ENCODE results near the gene PCCA.
"Not testable (repeated sequence)": the region's sequence is repeated elsewhere in the genome, so short reads cannot be mapped to it uniquely, and the experiment has no call there.

PCCA gene

DNA sequence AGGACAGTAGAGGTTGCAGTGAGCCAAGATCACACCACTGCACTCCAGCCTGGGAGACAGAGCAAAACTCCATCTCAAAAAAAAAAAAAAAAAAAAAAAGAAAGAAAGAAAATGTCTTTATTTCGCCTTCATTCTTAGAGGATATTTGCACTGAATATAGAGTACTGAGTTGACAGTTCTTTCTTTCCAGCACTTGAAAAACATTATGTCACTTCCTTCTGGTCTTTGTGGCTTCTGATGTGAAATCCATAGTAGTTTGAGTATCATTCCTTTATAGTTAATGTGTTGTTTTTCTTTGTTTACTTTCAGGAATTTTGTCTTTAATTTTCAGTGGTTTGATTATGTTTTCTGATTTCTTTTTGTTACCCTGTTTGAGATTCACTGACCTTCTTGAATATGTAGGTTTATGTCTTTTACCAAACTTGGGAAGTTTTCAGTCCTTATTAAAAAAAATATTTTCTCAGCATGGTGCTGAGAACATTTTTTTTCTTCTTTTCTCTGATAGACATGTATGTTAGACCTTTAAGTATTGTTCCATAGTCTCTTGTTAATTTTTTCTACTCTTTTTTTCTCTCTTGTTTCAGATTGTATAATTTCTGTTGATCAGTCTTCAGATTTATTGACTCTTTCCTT lies 50.1 kb downstream of the PCCA start:
- no peak for TF ChIP-seq CTCF (IDR thresholded peaks at IDR 0.05; ENCODE audit: extremely low read depth, insufficient read depth, missing control alignments)
- DNase-seq (ENCODE audit: low spot score) = no peak
- in situ Hi-C loops (cut with MboI; ENCODE audit: low pct_unique_long_range_greater_than_20kb, low sequenced_read_pairs, unreplicated experiment) = no loop called here

DNA sequence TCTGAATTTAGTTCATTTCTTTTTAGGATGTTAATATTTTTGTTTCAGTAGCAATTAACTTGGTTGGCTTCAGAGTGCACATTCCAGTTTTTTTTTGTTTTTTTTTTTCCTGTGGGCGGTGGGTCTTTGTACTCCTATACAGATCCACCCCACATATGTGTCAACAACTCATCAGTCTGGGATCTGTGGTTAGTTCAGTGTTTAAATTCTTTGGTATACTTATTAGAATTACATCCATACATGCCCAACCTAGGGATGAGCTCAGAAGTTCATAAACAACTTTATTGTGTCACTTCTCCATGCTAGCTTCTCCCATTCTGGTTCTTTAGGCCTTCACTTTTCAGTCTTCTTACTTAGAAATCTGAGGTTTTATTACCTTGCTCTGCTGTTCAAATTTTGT lies 50.9 kb downstream of the PCCA start:
- in situ Hi-C loops (cut with MboI; ENCODE audit: low pct_unique_long_range_greater_than_20kb, low sequenced_read_pairs, unreplicated experiment) = no loop called here
- DNase-seq (ENCODE audit: low spot score) = no peak
- TF ChIP-seq CTCF (IDR thresholded peaks at IDR 0.05; ENCODE audit: extremely low read depth, insufficient read depth, missing control alignments) = no peak

- no peak for DNase-seq (ENCODE audit: low spot score)
- no peak for TF ChIP-seq CTCF (IDR thresholded peaks at IDR 0.05; ENCODE audit: extremely low read depth, insufficient read depth, missing control alignments)
- in situ Hi-C loops (cut with MboI; ENCODE audit: low pct_unique_long_range_greater_than_20kb, low sequenced_read_pairs, unreplicated experiment) = no loop called here
Observed at GRCh38 chr13:100140441-100140840, 51.5 kb downstream of the PCCA start.

GRCh38 chr13:100141461-100141961 lies 52.6 kb downstream of the PCCA start:
- DNase-seq (ENCODE audit: low spot score); in situ Hi-C loops (cut with MboI; ENCODE audit: low pct_unique_long_range_greater_than_20kb, low sequenced_read_pairs, unreplicated experiment): not testable (repeated sequence)

DNA sequence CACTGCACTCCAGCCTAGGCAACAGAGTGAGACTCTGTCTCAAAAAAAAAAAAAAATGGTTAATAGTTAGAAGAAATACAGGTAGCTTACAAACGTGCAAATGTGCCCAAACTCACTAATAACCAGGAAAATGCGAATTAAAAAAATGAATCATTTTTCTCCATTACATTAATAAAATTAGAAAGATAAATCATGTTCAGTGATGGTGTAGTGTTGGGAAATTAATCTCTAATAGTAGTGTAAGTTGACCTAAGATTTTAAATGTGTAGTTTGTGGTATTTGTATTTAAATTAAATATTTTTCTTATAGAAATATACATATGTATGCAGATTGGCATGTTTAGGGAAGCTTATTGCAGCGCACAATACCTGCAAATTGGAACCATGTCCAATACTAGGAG lies 57.6 kb downstream of the PCCA start:
- TF ChIP-seq CTCF (IDR thresholded peaks at IDR 0.05; ENCODE audit: extremely low read depth, insufficient read depth, missing control alignments) = no peak
- in situ Hi-C loops (cut with MboI; ENCODE audit: low pct_unique_long_range_greater_than_20kb, low sequenced_read_pairs, unreplicated experiment) = no loop called here
- DNase-seq (ENCODE audit: low spot score) = no peak

DNA sequence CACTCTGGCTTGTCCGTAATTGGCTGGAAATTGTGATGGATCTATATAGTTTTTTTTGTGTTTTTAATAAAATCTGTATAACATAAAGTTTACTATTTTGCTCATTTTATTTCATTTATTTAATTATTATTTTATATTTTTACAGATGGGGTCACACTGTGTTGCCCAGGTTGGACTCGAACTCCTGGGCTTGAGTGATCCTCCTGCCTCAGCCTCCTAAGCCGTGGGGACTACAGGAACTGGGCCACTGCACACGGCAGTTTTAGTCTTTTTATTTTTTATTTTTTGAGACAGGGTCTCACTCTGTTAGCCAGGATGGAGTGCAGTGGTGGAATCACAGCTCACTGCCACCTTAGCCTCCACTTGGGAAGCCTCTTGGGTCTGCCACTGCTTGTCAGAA lies 58.9 kb downstream of the PCCA start:
- DNase-seq (ENCODE audit: low spot score) = no peak
- in situ Hi-C loops (cut with MboI; ENCODE audit: low pct_unique_long_range_greater_than_20kb, low sequenced_read_pairs, unreplicated experiment) = no loop called here
- no peak for TF ChIP-seq CTCF (IDR thresholded peaks at IDR 0.05; ENCODE audit: extremely low read depth, insufficient read depth, missing control alignments)

- no peak for DNase-seq (ENCODE audit: low spot score)
- in situ Hi-C loops (cut with MboI; ENCODE audit: low pct_unique_long_range_greater_than_20kb, low sequenced_read_pairs, unreplicated experiment) = no loop called here
- TF ChIP-seq CTCF (IDR thresholded peaks at IDR 0.05; ENCODE audit: extremely low read depth, insufficient read depth, missing control alignments) = no peak
Observed at GRCh38 chr13:100148422-100148821, 59.5 kb downstream of the PCCA start.
